Fibroblast of mammary gland (primary cell): ENCODE measurements around the gene RCN1.
A peak's percentile ranks its signal among the peaks of the same experiment; 100 is the strongest.

Experiments used
- DNase-seq: peaks from one replicate; pipeline ENCODE4 v3.0.0-alpha.2; 2010; ENCODE audit warnings: low read depth
- H3K4me3 ChIP-seq: 2 replicates; pipeline ENCODE4 v1.5.1; 2011; ENCODE audit warnings: low read depth, mild to moderate bottlenecking, low read length, moderate library complexity; ENCODE audit not compliant: control insufficient read depth
- TF ChIP-seq, protein P1 (sequence below): conservative IDR thresholded peaks from 2 replicates; pipeline ENCODE4 v1.5.1; 2011; ENCODE audit warnings: low read depth, low read length, inconsistent platforms; ENCODE audit not compliant: control insufficient read depth, insufficient read depth

Gene RCN1

DNA sequence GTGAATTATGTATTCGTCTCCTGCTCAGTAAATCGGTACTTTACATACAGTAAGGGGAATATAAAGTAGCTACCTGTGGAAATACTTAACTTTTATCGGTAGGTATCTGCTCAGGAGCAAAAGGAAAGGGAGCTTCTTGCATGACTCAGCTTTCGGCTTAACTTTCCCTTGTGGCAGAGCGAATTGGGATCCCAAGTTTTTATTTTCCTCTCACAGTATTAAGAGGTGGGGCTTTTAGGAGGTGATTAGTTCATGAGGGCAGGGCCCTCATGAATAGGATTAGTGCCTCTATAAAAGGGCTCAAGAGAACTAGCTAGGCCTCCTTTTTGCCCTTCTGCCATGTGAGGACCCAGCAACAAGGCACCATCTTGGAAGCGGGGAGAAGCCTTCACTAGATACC, 18.7 kb downstream of the RCN1 start:
- no peak for DNase-seq
- H3K4me3 ChIP-seq, result no peak overlapping the region

DNA sequence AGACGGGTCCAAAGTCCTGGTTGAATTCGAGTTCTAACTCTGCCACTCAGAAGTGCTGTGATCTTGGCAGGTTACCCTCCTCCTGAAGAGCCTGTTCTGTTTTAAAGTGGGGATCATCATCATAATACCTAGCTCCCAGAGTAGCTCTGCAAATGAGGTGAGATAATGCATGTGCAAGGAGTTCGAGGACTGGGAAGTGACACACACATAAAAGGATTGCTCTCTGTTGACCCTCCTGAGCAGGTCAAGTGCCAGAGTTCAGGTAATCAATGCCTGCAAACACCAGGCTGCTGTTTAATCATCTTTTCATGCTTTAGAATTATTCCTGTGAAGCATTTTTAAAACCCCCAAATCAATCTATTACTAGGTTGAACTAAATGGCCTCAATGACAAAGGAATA, 19.9 kb downstream of the RCN1 start:
- no peak for DNase-seq
- TF ChIP-seq, protein P1, sequence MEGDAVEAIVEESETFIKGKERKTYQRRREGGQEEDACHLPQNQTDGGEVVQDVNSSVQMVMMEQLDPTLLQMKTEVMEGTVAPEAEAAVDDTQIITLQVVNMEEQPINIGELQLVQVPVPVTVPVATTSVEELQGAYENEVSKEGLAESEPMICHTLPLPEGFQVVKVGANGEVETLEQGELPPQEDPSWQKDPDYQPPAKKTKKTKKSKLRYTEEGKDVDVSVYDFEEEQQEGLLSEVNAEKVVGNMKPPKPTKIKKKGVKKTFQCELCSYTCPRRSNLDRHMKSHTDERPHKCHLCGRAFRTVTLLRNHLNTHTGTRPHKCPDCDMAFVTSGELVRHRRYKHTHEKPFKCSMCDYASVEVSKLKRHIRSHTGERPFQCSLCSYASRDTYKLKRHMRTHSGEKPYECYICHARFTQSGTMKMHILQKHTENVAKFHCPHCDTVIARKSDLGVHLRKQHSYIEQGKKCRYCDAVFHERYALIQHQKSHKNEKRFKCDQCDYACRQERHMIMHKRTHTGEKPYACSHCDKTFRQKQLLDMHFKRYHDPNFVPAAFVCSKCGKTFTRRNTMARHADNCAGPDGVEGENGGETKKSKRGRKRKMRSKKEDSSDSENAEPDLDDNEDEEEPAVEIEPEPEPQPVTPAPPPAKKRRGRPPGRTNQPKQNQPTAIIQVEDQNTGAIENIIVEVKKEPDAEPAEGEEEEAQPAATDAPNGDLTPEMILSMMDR, result no peak
- no peak overlapping the region for H3K4me3 ChIP-seq

More for the DNA sequence above, 18.7 kb downstream of the RCN1 start:
- TF ChIP-seq, protein P1, result no peak

DNA sequence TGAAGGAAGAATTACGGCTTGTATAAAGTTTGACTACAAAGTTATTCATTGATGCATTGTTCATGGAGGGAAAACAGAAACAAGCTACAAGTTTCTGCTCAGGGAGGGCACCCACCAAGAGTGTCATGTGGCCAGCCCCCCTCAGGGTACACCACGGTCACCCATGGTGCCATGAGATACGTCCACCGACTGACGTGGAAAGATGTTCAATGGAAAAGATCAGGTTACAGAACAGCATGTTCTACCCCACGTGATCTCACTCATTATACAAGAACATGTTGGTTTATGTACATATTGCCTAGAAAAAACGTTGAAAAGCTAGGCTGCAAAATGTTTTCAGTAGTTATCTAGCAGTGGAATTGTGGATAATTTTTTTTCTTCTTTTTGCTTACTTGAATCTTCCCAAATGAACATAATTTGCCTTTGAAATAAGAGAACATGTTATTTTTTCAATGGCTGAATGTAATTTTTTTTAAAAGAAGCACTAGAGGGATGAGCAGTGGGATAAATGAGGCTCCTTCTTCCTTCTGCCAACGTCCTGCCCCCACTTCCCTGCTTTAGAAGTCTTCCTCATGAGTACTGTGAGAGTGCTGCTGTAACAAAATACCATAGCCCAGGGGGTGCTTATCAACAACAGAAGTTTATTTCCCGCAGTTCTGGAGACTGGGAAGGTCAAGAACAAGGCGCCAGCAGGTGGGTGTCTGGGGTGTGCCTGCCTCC, 22.5 kb downstream of the RCN1 start:
- DNase-seq, result peak; percentile 80
- TF ChIP-seq, protein P1, result no peak
- H3K4me3 ChIP-seq, result no peak overlapping the region

DNA sequence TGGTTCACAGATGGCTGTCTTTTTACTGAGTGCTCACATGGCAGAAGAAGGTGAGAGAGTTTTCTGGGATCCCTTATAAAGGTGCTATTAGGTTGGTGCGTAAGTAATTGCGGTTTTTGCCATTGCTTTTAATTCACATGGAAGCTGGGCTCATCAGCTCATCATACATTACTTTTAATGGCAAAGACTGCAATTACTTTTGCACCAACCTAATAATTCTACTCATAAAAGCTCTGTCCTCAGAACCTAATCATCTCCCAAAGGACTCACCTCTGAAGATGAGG, 23.0 kb downstream of the RCN1 start:
- no peak for DNase-seq

DNA sequence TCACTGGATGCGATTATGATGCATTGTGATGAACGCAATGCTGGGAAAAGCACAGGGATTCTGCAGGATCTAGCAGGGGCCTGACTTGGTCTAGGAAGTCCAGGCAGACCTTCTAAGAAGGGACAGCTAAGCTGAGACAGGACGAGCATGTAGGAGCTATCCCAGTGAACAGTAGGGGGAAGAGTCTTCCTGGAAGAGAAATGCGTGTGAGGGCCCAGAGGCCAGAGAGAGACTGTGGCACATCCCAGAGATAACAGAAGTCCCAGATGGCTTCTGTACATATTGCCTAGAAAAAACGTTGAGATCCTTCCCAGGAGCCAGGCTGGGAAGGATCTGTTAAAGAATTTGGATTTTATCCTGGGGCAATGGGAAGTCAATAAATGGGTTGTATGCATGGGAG, 24.6 kb downstream of the RCN1 start:
- TF ChIP-seq, protein P1, result no peak
- no peak overlapping the region for H3K4me3 ChIP-seq
- no peak for DNase-seq

More for the DNA sequence above, 23.0 kb downstream of the RCN1 start:
- no peak overlapping the region for H3K4me3 ChIP-seq
- TF ChIP-seq, protein P1, result no peak

DNA sequence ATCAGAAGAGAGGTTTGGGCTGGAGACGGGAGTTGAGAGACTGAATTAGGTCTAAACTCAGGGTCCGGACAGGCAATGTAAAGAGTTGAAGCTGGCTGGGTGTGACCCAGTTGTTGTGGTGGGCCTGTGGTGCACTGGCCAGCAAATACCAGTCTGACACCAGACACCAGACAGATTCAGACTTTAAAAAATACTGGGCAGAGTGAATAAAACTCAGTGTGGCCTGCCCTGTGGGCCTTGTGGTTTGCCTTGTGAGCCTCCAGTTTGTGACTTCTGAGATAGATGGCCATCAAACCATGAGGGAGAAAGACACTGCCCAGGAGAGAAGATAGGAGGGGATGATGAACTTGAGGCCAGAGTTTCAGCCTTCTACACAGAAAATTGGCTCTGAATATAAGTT, 25.8 kb downstream of the RCN1 start:
- DNase-seq, result no peak
- TF ChIP-seq, protein P1, result no peak
- H3K4me3 ChIP-seq, result no peak overlapping the region
